Effector memory CD4-positive, alpha-beta T cell (primary cell): ENCODE measurements around the gene USP5.

Source experiments
- DNase-seq, 3 donors: peaks; one replicate each; pipeline ENCODE4 v3.0.0-alpha.2; 2020
- H3K27ac ChIP-seq: 2 replicates; pipeline ENCODE4 v1.7.0; 2013; ENCODE audit warnings: mild to moderate bottlenecking, low read length, moderate library complexity; ENCODE audit not compliant: insufficient read depth, poor library complexity, severe bottlenecking
- H3K27me3 ChIP-seq: replicated peaks from 2 replicates; pipeline ENCODE4 v1.7.0; 2013; ENCODE audit warnings: mild to moderate bottlenecking, low read length; ENCODE audit not compliant: insufficient read depth, control insufficient read depth, poor library complexity, severe bottlenecking
- H3K36me3 ChIP-seq: 2 replicates; pipeline ENCODE4 v1.7.0; 2013; ENCODE audit warnings: mild to moderate bottlenecking, low read length, moderate library complexity; ENCODE audit not compliant: control insufficient read depth, insufficient read depth
- H3K4me1 ChIP-seq: 2 replicates; pipeline ENCODE4 v1.7.0; 2013; ENCODE audit warnings: low read length, mild to moderate bottlenecking; ENCODE audit not compliant: control insufficient read depth, insufficient read depth, poor library complexity, severe bottlenecking
- H3K4me3 ChIP-seq: 2 replicates; pipeline ENCODE4 v1.7.0; 2013; ENCODE audit warnings: low read length, low read depth, mild to moderate bottlenecking; ENCODE audit not compliant: insufficient read depth, poor library complexity, severe bottlenecking
- H3K9me3 ChIP-seq: 2 replicates; pipeline ENCODE4 v1.7.0; 2013; ENCODE audit warnings: mild to moderate bottlenecking, low read length, moderate library complexity; ENCODE audit not compliant: control insufficient read depth

Gene USP5

GRCh38 chr12:6830999-6831398 is 21.0 kb upstream of the USP5 start:
- H3K27ac ChIP-seq: no peak overlapping the region
- H3K36me3 ChIP-seq: no peaks in the 10 kb centered on the region
- H3K9me3 ChIP-seq: no peaks in the 10 kb centered on the region
- no peak overlapping the region for H3K4me3 ChIP-seq
- peaks cover 7% of the 10 kb centered on the region for H3K27me3 ChIP-seq
- DNase-seq: no peak
- peaks cover 8% of the 10 kb centered on the region for H3K4me1 ChIP-seq

GRCh38 chr12:6831450-6831995 is 20.4 kb upstream of the USP5 start:
- H3K4me3 ChIP-seq: no peak overlapping the region
- H3K4me1 ChIP-seq: peaks cover 8% of the 10 kb centered on the region
- no peak overlapping the region for H3K27ac ChIP-seq
- no peak for DNase-seq
- peaks cover 7% of the 10 kb centered on the region for H3K27me3 ChIP-seq
- H3K36me3 ChIP-seq: no peaks in the 10 kb centered on the region
- no peaks in the 10 kb centered on the region for H3K9me3 ChIP-seq

- no peak overlapping the region for H3K4me3 ChIP-seq
- H3K36me3 ChIP-seq: no peaks in the 10 kb centered on the region
- peaks cover 8% of the 10 kb centered on the region for H3K4me1 ChIP-seq
- H3K27ac ChIP-seq: no peak overlapping the region
- no peaks in the 10 kb centered on the region for H3K9me3 ChIP-seq
- H3K27me3 ChIP-seq: peaks cover 5% of the 10 kb centered on the region
- no peak for DNase-seq
Observed at GRCh38 chr12:6832125-6832524, 19.8 kb upstream of the USP5 start.

GRCh38 chr12:6833189-6833890 is 18.6 kb upstream of the USP5 start:
- H3K9me3 ChIP-seq: no peaks in the 10 kb centered on the region
- no peaks in the 10 kb centered on the region for H3K36me3 ChIP-seq
- H3K27ac ChIP-seq: no peak overlapping the region
- H3K4me1 ChIP-seq: peaks cover 8% of the 10 kb centered on the region
- no peaks in the 10 kb centered on the region for H3K27me3 ChIP-seq
- no peak for DNase-seq
- no peak overlapping the region for H3K4me3 ChIP-seq

GRCh38 chr12:6834254-6834653 is 17.7 kb upstream of the USP5 start:
- H3K4me1 ChIP-seq: peaks cover 4% of the 10 kb centered on the region
- H3K4me3 ChIP-seq: no peak overlapping the region
- no peaks in the 10 kb centered on the region for H3K27me3 ChIP-seq
- H3K27ac ChIP-seq: no peak overlapping the region
- no peaks in the 10 kb centered on the region for H3K36me3 ChIP-seq
- H3K9me3 ChIP-seq: no peaks in the 10 kb centered on the region
- no peak for DNase-seq

GRCh38 chr12:6834873-6835272 is 17.1 kb upstream of the USP5 start:
- Histone ChIP-seq H3K27ac (no peak overlapping the region), H3K36me3 (no peaks in the 10 kb centered on the region), H3K9me3 (no peaks in the 10 kb centered on the region), H3K27me3 (no peaks in the 10 kb centered on the region), H3K4me1 (no peaks in the 10 kb centered on the region), H3K4me3 (no peak overlapping the region)
- DNase-seq: no peak

GRCh38 chr12:6836851-6837250 is 15.1 kb upstream of the USP5 start:
- Histone ChIP-seq H3K4me3 (no peak overlapping the region), H3K27me3 (no peaks in the 10 kb centered on the region), H3K9me3 (no peaks in the 10 kb centered on the region), H3K36me3 (no peaks in the 10 kb centered on the region), H3K4me1 (no peaks in the 10 kb centered on the region), H3K27ac (no peak overlapping the region)
- DNase-seq: no peak

GRCh38 chr12:6837370-6838060 is 14.4 kb upstream of the USP5 start:
- H3K27ac ChIP-seq: no peak overlapping the region
- no peaks in the 10 kb centered on the region for H3K27me3 ChIP-seq
- H3K4me1 ChIP-seq: no peaks in the 10 kb centered on the region
- no peaks in the 10 kb centered on the region for H3K36me3 ChIP-seq
- DNase-seq: no peak
- H3K9me3 ChIP-seq: no peaks in the 10 kb centered on the region
- H3K4me3 ChIP-seq: no peak overlapping the region

- Histone ChIP-seq H3K9me3 (no peaks in the 10 kb centered on the region), H3K4me3 (no peak overlapping the region), H3K27ac (no peak overlapping the region), H3K27me3 (no peaks in the 10 kb centered on the region), H3K36me3 (no peaks in the 10 kb centered on the region), H3K4me1 (no peaks in the 10 kb centered on the region)
- no peak for DNase-seq
Observed at GRCh38 chr12:6838854-6839253, 13.1 kb upstream of the USP5 start.

GRCh38 chr12:6839482-6840201 is 12.3 kb upstream of the USP5 start:
- no peak for DNase-seq
- Histone ChIP-seq H3K27ac (no peak overlapping the region), H3K27me3 (no peaks in the 10 kb centered on the region), H3K4me3 (no peak overlapping the region), H3K9me3 (no peaks in the 10 kb centered on the region), H3K4me1 (no peaks in the 10 kb centered on the region), H3K36me3 (no peaks in the 10 kb centered on the region)
